ENCODE data around the gene CCDC112.

Gene CCDC112

GRCh38 chr5:115282131-115282530, 14.3 kb downstream of the CCDC112 start:
- Histone ChIP-seq H3K36me3 (ENCODE audit: control insufficient read depth, low read depth, low read length) (no peaks in the 10 kb centered on the region), H3K9me3 (ENCODE audit: control insufficient read depth, low read depth, low read length) (no peaks in the 10 kb centered on the region), H3K9ac (ENCODE audit: low read length) (no peak overlapping the region), H3K27ac (ENCODE audit: low read length) (no peak overlapping the region), H3K4me3 (ENCODE audit: low read length) (no peak overlapping the region), H3K27me3 (ENCODE audit: control insufficient read depth, insufficient read depth, low read length) (no peaks in the 10 kb centered on the region), H3K4me1 (ENCODE audit: control insufficient read depth, low read depth, low read length) (no peaks in the 10 kb centered on the region)

DNA sequence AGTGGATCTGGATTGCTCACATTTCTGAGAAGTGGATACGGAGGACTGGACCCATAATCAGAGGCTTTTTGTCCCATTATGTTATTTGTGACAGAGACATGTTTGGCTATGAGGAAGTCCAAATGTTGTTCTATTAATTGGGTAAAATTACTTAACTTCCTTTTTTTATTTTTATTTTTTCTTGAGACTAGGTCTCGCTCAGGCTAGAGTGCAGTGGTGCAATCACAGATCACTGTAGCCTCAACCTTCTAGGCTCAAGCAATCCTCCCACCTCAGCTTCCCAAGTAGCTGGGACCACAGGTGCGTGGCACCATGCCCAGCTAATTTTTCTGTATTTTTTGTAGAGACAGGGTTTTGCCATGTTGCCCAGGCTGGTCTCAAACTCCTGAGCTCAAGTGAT, 21.9 kb downstream of the CCDC112 start:
- H3K9me3 ChIP-seq (ENCODE audit: control insufficient read depth, low read depth, low read length), result no peaks in the 10 kb centered on the region
- H3K4me3 ChIP-seq (ENCODE audit: low read length), result no peak overlapping the region
- H3K27me3 ChIP-seq (ENCODE audit: control insufficient read depth, insufficient read depth, low read length), result no peaks in the 10 kb centered on the region
- H3K9ac ChIP-seq (ENCODE audit: low read length), result no peak overlapping the region
- no peaks in the 10 kb centered on the region for H3K4me1 ChIP-seq (ENCODE audit: control insufficient read depth, low read depth, low read length)
- no peak overlapping the region for H3K27ac ChIP-seq (ENCODE audit: low read length)
- peaks cover 41% of the 10 kb centered on the region for H3K36me3 ChIP-seq (ENCODE audit: control insufficient read depth, low read depth, low read length)

GRCh38 chr5:115272297-115272958, 24.0 kb downstream of the CCDC112 start:
- no peak overlapping the region for H3K9ac ChIP-seq (ENCODE audit: low read length)
- H3K9me3 ChIP-seq (ENCODE audit: control insufficient read depth, low read depth, low read length), result no peaks in the 10 kb centered on the region
- no peaks in the 10 kb centered on the region for H3K4me1 ChIP-seq (ENCODE audit: control insufficient read depth, low read depth, low read length)
- no peak overlapping the region for H3K4me3 ChIP-seq (ENCODE audit: low read length)
- H3K27me3 ChIP-seq (ENCODE audit: control insufficient read depth, insufficient read depth, low read length), result no peaks in the 10 kb centered on the region
- no peak overlapping the region for H3K27ac ChIP-seq (ENCODE audit: low read length)
- H3K36me3 ChIP-seq (ENCODE audit: control insufficient read depth, low read depth, low read length), result peaks cover 48% of the 10 kb centered on the region

DNA sequence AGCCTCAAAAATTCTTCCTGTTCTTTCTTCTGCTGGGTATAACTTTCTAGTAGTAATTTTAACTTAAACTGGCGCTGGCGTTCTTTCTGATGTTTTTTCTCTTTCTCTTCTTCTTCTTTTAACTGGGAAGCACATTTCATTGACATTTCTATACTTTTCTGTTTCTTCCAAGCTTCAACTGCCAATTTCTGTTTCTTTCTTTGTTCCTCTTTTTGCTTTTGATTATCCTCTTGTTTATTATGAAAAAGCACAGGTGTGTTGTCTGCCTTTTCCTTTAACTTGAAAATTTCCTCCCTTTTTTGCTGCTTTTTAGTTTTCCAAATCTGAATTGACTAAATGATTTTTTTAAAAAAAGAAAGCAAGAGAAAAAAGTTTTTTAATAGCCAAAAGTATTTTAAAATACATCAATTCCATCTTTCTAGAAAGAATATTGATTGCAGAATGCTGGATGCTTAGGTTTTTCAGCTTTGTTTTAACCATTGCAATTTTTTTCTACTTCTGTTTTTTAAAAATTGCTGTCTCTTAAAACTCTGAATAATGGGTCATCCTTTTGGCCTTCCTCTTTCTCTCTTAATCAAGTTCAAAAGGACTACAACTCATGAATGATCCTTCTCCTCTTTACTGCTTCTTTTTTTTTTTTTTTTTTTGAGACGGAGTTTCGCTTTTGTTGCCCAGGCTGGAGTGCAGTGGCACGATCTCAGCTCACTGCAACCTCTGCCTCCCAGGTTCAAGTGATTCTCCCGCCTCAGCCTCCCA, 25.0 kb downstream of the CCDC112 start:
- H3K4me1 ChIP-seq (ENCODE audit: control insufficient read depth, low read depth, low read length), result no peaks in the 10 kb centered on the region
- no peaks in the 10 kb centered on the region for H3K9me3 ChIP-seq (ENCODE audit: control insufficient read depth, low read depth, low read length)
- no peaks in the 10 kb centered on the region for H3K27me3 ChIP-seq (ENCODE audit: control insufficient read depth, insufficient read depth, low read length)
- H3K36me3 ChIP-seq (ENCODE audit: control insufficient read depth, low read depth, low read length), result peaks cover 52% of the 10 kb centered on the region
- H3K4me3 ChIP-seq (ENCODE audit: low read length), result no peak overlapping the region
- H3K27ac ChIP-seq (ENCODE audit: low read length), result no peak overlapping the region
- no peak overlapping the region for H3K9ac ChIP-seq (ENCODE audit: low read length)

GRCh38 chr5:115267617-115268016, 28.8 kb downstream of the CCDC112 start:
- Histone ChIP-seq H3K4me1 (ENCODE audit: control insufficient read depth, low read depth, low read length) (peaks cover 7% of the 10 kb centered on the region), H3K36me3 (ENCODE audit: control insufficient read depth, low read depth, low read length) (peaks cover 28% of the 10 kb centered on the region), H3K4me3 (ENCODE audit: low read length) (no peak overlapping the region), H3K9me3 (ENCODE audit: control insufficient read depth, low read depth, low read length) (no peaks in the 10 kb centered on the region), H3K9ac (ENCODE audit: low read length) (no peak overlapping the region), H3K27me3 (ENCODE audit: control insufficient read depth, insufficient read depth, low read length) (no peaks in the 10 kb centered on the region), H3K27ac (ENCODE audit: low read length) (no peak overlapping the region)

DNA sequence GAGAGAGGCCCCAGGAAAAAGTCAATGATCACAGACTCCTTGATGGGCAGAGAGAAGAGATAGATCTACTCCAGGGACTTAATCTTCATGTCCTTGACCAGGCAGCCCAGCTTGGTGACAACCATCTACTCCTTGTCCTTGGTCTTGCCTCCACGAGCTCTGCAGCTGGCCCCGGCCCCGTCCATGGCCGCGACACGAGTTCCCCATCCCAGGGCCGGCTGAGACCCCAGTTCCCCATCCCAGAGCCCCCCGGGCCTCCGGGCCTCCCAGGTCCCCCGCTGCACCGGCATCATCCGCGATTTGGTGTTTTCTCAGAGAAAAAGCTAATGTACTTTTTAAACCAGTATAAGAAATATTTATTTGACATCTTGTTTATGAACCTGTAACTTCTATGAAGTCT, 31.2 kb downstream of the CCDC112 start:
- no peak overlapping the region for H3K9ac ChIP-seq (ENCODE audit: low read length)
- peaks cover 13% of the 10 kb centered on the region for H3K4me1 ChIP-seq (ENCODE audit: control insufficient read depth, low read depth, low read length)
- no peak overlapping the region for H3K4me3 ChIP-seq (ENCODE audit: low read length)
- peaks cover 12% of the 10 kb centered on the region for H3K36me3 ChIP-seq (ENCODE audit: control insufficient read depth, low read depth, low read length)
- no peaks in the 10 kb centered on the region for H3K27me3 ChIP-seq (ENCODE audit: control insufficient read depth, insufficient read depth, low read length)
- no peaks in the 10 kb centered on the region for H3K9me3 ChIP-seq (ENCODE audit: control insufficient read depth, low read depth, low read length)
- H3K27ac ChIP-seq (ENCODE audit: low read length), result no peak overlapping the region

DNA sequence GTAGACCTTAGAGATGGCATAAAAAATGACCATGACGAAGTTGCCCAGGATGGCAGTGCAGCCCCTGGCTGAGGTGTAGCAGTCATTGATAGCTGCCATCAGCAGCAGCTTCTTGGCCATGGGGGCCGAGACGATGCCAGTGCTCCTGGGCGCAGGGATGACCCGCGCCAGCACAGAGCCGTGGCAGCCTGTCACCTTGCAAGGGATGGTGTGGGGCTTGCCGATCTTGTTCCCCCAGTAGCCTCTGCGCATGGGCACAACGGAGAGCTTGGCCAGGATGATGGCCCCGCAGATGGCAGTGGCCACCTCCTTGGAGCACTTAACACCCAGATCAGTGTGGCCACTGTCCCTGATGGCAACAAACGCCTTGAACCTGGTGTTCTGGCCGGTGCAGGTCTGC, 31.7 kb downstream of the CCDC112 start:
- H3K9me3 ChIP-seq (ENCODE audit: control insufficient read depth, low read depth, low read length), result no peaks in the 10 kb centered on the region
- H3K9ac ChIP-seq (ENCODE audit: low read length), result no peak overlapping the region
- peaks cover 13% of the 10 kb centered on the region for H3K4me1 ChIP-seq (ENCODE audit: control insufficient read depth, low read depth, low read length)
- no peak overlapping the region for H3K4me3 ChIP-seq (ENCODE audit: low read length)
- H3K27ac ChIP-seq (ENCODE audit: low read length), result no peak overlapping the region
- H3K27me3 ChIP-seq (ENCODE audit: control insufficient read depth, insufficient read depth, low read length), result no peaks in the 10 kb centered on the region
- H3K36me3 ChIP-seq (ENCODE audit: control insufficient read depth, low read depth, low read length), result peaks cover 11% of the 10 kb centered on the region

GRCh38 chr5:115263078-115263380, 33.4 kb downstream of the CCDC112 start:
- Histone ChIP-seq H3K36me3 (ENCODE audit: control insufficient read depth, low read depth, low read length) (peaks cover 8% of the 10 kb centered on the region), H3K27ac (ENCODE audit: low read length) (peak overlapping the region; percentile 48), H3K4me3 (ENCODE audit: low read length) (peak overlapping the region; percentile 78), H3K9me3 (ENCODE audit: control insufficient read depth, low read depth, low read length) (no peaks in the 10 kb centered on the region), H3K27me3 (ENCODE audit: control insufficient read depth, insufficient read depth, low read length) (no peaks in the 10 kb centered on the region), H3K4me1 (ENCODE audit: control insufficient read depth, low read depth, low read length) (peaks cover 13% of the 10 kb centered on the region), H3K9ac (ENCODE audit: low read length) (peak overlapping the region; percentile 76)

GRCh38 chr5:115262321-115263077, 34.0 kb downstream of the CCDC112 start, which contains the start of gene PGGT1B:
Gene PGGT1B (minus strand): TSS chr5:115262877. CDS start chr5:115262851, 26 bp downstream.
- Histone ChIP-seq H3K27ac (ENCODE audit: low read length) (peak within 1 kb of the TSS; percentile 48), H3K4me1 (ENCODE audit: control insufficient read depth, low read depth, low read length) (peaks cover 13% of the 10 kb centered on the region), H3K4me3 (ENCODE audit: low read length) (peak within 1 kb of the TSS; percentile 78), H3K9ac (ENCODE audit: low read length) (peak within 1 kb of the TSS; percentile 76), H3K9me3 (ENCODE audit: control insufficient read depth, low read depth, low read length) (no peaks in the 10 kb centered on the region), H3K27me3 (ENCODE audit: control insufficient read depth, insufficient read depth, low read length) (no peaks in the 10 kb centered on the region), H3K36me3 (ENCODE audit: control insufficient read depth, low read depth, low read length) (peaks cover 5% of the 10 kb centered on the region)

DNA sequence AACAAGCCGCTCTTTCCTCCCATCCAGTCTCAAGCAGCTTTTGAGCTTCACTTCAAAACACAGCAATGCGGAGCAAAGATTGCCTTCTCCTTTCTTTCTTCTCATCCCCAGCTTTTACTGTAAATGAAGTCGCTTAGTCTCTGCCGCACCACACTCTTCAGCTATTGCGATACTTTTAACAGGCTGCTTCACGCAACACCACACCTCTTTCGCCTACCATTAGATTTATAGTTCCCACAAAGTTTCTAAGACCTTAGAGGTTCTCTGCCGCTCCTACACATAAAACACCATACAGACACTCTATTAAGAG, 34.5 kb downstream of the CCDC112 start:
- peaks cover 13% of the 10 kb centered on the region for H3K4me1 ChIP-seq (ENCODE audit: control insufficient read depth, low read depth, low read length)
- H3K9ac ChIP-seq (ENCODE audit: low read length), result peak overlapping the region; percentile 76
- no peak overlapping the region for H3K27ac ChIP-seq (ENCODE audit: low read length)
- H3K9me3 ChIP-seq (ENCODE audit: control insufficient read depth, low read depth, low read length), result no peaks in the 10 kb centered on the region
- H3K36me3 ChIP-seq (ENCODE audit: control insufficient read depth, low read depth, low read length), result peaks cover 2% of the 10 kb centered on the region
- H3K27me3 ChIP-seq (ENCODE audit: control insufficient read depth, insufficient read depth, low read length), result no peaks in the 10 kb centered on the region
- peak overlapping the region; percentile 78 for H3K4me3 ChIP-seq (ENCODE audit: low read length)

DNA sequence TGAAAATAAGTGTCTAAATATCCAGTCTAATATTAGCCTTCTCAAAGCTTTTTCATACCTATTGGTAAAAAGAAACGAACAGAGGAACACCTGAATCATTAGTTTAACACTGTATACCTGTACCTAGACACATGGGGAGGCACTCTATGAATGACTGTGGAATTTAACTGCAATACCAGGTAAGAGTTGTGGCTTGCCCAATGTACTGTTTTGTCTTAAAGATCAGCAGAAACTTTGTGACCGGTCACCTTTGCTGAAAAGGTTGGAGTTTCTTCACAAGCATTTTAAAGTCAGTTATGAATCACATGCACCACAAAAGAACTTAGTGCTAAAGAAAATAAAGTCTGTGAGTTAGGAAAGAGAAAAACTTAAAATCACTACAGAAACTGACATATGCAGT, 36.2 kb downstream of the CCDC112 start:
- H3K27me3 ChIP-seq (ENCODE audit: control insufficient read depth, insufficient read depth, low read length), result no peaks in the 10 kb centered on the region
- H3K9ac ChIP-seq (ENCODE audit: low read length), result no peak overlapping the region
- peaks cover 13% of the 10 kb centered on the region for H3K4me1 ChIP-seq (ENCODE audit: control insufficient read depth, low read depth, low read length)
- H3K4me3 ChIP-seq (ENCODE audit: low read length), result no peak overlapping the region
- H3K27ac ChIP-seq (ENCODE audit: low read length), result no peak overlapping the region
- H3K9me3 ChIP-seq (ENCODE audit: control insufficient read depth, low read depth, low read length), result no peaks in the 10 kb centered on the region
- no peaks in the 10 kb centered on the region for H3K36me3 ChIP-seq (ENCODE audit: control insufficient read depth, low read depth, low read length)

All from iPS-18a (cell line).